Glutamatergic neuron (in vitro differentiated cells): ENCODE measurements around the gene STRN4. TPM values are rescaled to one million over a fixed set of nuclear protein-coding genes. Genes with fewer than 3 reads are reported as not detected.

Source experiments
- DNase-seq: peaks from one replicate; pipeline ENCODE4 v3.0.0; 2022
- H3K27ac Mint-ChIP-seq: one replicate; pipeline ENCODE4 v1.8.0; 2020; ENCODE audit warnings: mild to moderate bottlenecking, mixed read lengths, inconsistent platforms; ENCODE audit not compliant: unreplicated experiment
- H3K27me3 Mint-ChIP-seq: one replicate; pipeline ENCODE4 v1.8.0; 2020; ENCODE audit warnings: mild to moderate bottlenecking, moderate library complexity, mixed read lengths, inconsistent platforms; ENCODE audit not compliant: unreplicated experiment
- H3K36me3 Mint-ChIP-seq: one replicate; pipeline ENCODE4 v1.8.0; 2020; ENCODE audit warnings: mild to moderate bottlenecking, mixed read lengths, inconsistent platforms; ENCODE audit not compliant: unreplicated experiment
- H3K4me1 Mint-ChIP-seq: one replicate; pipeline ENCODE4 v1.8.0; 2020; ENCODE audit warnings: mild to moderate bottlenecking, low read depth, mixed read lengths, inconsistent platforms; ENCODE audit not compliant: unreplicated experiment
- H3K4me3 Mint-ChIP-seq: one replicate; pipeline ENCODE4 v1.8.0; 2020; ENCODE audit warnings: mild to moderate bottlenecking, mixed read lengths, inconsistent platforms; ENCODE audit not compliant: unreplicated experiment
- H3K9me3 Mint-ChIP-seq: one replicate; pipeline ENCODE4 v1.8.0; 2020; ENCODE audit warnings: mild to moderate bottlenecking, moderate library complexity, mixed read lengths, inconsistent platforms; ENCODE audit not compliant: unreplicated experiment
- CTCF ChIP-seq: fragments of 200-600 bp; sonication (generic); IDR thresholded peaks from one replicate; pipeline ENCODE4 v1.5.0; 2021; ENCODE audit not compliant: partially characterized antibody, unreplicated experiment
- total RNA-seq: library from RNA; stranded (reverse); fragmentation: NEBNext Ultra II Directional; extraction: Animal tissue kit (Norgen Biotek cat#: 25700); gene quantifications from one replicate; pipeline ENCODE4 v1.2.1, GENCODE V29; 2021; ENCODE audit not compliant: unreplicated experiment

Gene STRN4
- total RNA-seq, 1 donor from 2014 or later, result 117 TPM

- TF ChIP-seq CTCF, result no peak
- Mint-ChIP-seq H3K36me3 (no peaks in the 10 kb centered on the region), H3K27me3 (peaks cover 2% of the 10 kb centered on the region), H3K4me1 (peaks cover 26% of the 10 kb centered on the region), H3K4me3 (no peak overlapping the region), H3K9me3 (peaks cover 7% of the 10 kb centered on the region), H3K27ac (no peak overlapping the region)
- DNase-seq, result no peak
Measured at GRCh38 chr19:46741447-46741846, 4.8 kb downstream of the STRN4 start.

- DNase-seq, result no peak
- no peak overlapping the region for H3K4me3 Mint-ChIP-seq
- H3K4me1 Mint-ChIP-seq, result peaks cover 24% of the 10 kb centered on the region
- no peaks in the 10 kb centered on the region for H3K36me3 Mint-ChIP-seq
- no peaks in the 10 kb centered on the region for H3K9me3 Mint-ChIP-seq
- H3K27ac Mint-ChIP-seq, result peak overlapping the region; percentile 29
- no peak for TF ChIP-seq CTCF
- H3K27me3 Mint-ChIP-seq, result no peaks in the 10 kb centered on the region
Measured at GRCh38 chr19:46739290-46739771, 6.9 kb downstream of the STRN4 start.

- DNase-seq, result no peak
- no peaks in the 10 kb centered on the region for H3K36me3 Mint-ChIP-seq
- H3K27ac Mint-ChIP-seq, result peak overlapping the region; percentile 59
- no peak overlapping the region for H3K4me3 Mint-ChIP-seq
- no peak for TF ChIP-seq CTCF
- no peaks in the 10 kb centered on the region for H3K9me3 Mint-ChIP-seq
- H3K27me3 Mint-ChIP-seq, result no peaks in the 10 kb centered on the region
- peaks cover 18% of the 10 kb centered on the region for H3K4me1 Mint-ChIP-seq
Measured at GRCh38 chr19:46737761-46738171, 8.5 kb downstream of the STRN4 start.

GRCh38 chr19:46737298-46737654 is 9.0 kb downstream of the STRN4 start:
- TF ChIP-seq CTCF, result no peak
- H3K27ac Mint-ChIP-seq, result no peak overlapping the region
- peaks cover 18% of the 10 kb centered on the region for H3K4me1 Mint-ChIP-seq
- H3K36me3 Mint-ChIP-seq, result no peaks in the 10 kb centered on the region
- no peak overlapping the region for H3K4me3 Mint-ChIP-seq
- H3K27me3 Mint-ChIP-seq, result peaks cover 2% of the 10 kb centered on the region
- no peak for DNase-seq
- no peaks in the 10 kb centered on the region for H3K9me3 Mint-ChIP-seq

- no peak for TF ChIP-seq CTCF
- no peak for DNase-seq
- Mint-ChIP-seq H3K4me3 (no peak overlapping the region), H3K27me3 (peaks cover 7% of the 10 kb centered on the region), H3K27ac (no peak overlapping the region), H3K4me1 (peaks cover 22% of the 10 kb centered on the region), H3K36me3 (no peaks in the 10 kb centered on the region), H3K9me3 (peaks cover 3% of the 10 kb centered on the region)
Measured at GRCh38 chr19:46736531-46737297, 9.5 kb downstream of the STRN4 start.
